MM.1S (cell line): ENCODE data around the gene SNX30.

ENCODE experiments used
- DNase-seq: peaks from one replicate; pipeline ENCODE4 v3.0.0-alpha.2; 2015
- H2AFZ ChIP-seq: fragments of 300-600 bp; sonication (generic); 2 replicates; pipeline ENCODE4 v1.6.0; 2016; ENCODE audit warnings: antibody characterized with exemption, low read length
- H3F3A ChIP-seq: fragments of 300-600 bp; sonication (generic); 2 replicates; pipeline ENCODE4 v1.6.1; 2016; ENCODE audit warnings: mild to moderate bottlenecking, antibody characterized with exemption, low read length, moderate library complexity, mixed read lengths; ENCODE audit not compliant: insufficient read depth
- H3K27ac ChIP-seq: fragments of 300-600 bp; sonication (generic); 2 replicates; pipeline ENCODE4 v1.5.1; 2016; ENCODE audit warnings: mild to moderate bottlenecking, low read length
- H3K27me3 ChIP-seq: fragments of 300-600 bp; sonication (generic); replicated peaks from 2 replicates; pipeline ENCODE4 v1.6.0; 2016; ENCODE audit warnings: low read length; ENCODE audit not compliant: insufficient read depth
- H3K36me3 ChIP-seq: fragments of 300-600 bp; sonication (generic); replicated peaks from 2 replicates; pipeline ENCODE4 v1.6.1; 2016; ENCODE audit warnings: mild to moderate bottlenecking, low read length, mixed read lengths; ENCODE audit not compliant: insufficient read depth
- H3K4me1 ChIP-seq: fragments of 300-600 bp; sonication (generic); 2 replicates; pipeline ENCODE4 v1.6.1; 2016; ENCODE audit warnings: low read length, mixed read lengths
- H3K4me2 ChIP-seq: fragments of 300-600 bp; sonication (generic); 2 replicates; pipeline ENCODE4 v1.6.0; 2016; ENCODE audit warnings: low read depth, low read length
- H3K4me3 ChIP-seq: fragments of 300-600 bp; sonication (generic); 2 replicates; pipeline ENCODE4 v1.5.1; 2016; ENCODE audit warnings: low read length, mixed read lengths
- H3K79me2 ChIP-seq: fragments of 300-600 bp; sonication (generic); 2 replicates; pipeline ENCODE4 v1.6.1; 2016; ENCODE audit warnings: mixed run types, low read length, mixed read lengths
- H3K9ac ChIP-seq: fragments of 300-600 bp; sonication (generic); 2 replicates; pipeline ENCODE4 v1.6.1; 2016; ENCODE audit warnings: low read length, mixed read lengths
- H3K9me2 ChIP-seq: fragments of 300-600 bp; sonication (generic); replicated peaks from 2 replicates; pipeline ENCODE4 v1.6.1; 2016; ENCODE audit warnings: mild to moderate bottlenecking, low read length, mixed read lengths; ENCODE audit not compliant: insufficient read depth
- H3K9me3 ChIP-seq: fragments of 300-600 bp; sonication (generic); replicated peaks from 2 replicates; pipeline ENCODE4 v1.6.1; 2016; ENCODE audit warnings: mild to moderate bottlenecking, low read length, mixed read lengths; ENCODE audit not compliant: insufficient read depth
- H4K20me1 ChIP-seq: fragments of 300-600 bp; sonication (generic); 2 replicates; pipeline ENCODE4 v1.6.1; 2016; ENCODE audit warnings: mild to moderate bottlenecking, low read length, moderate library complexity, mixed read lengths; ENCODE audit not compliant: insufficient read depth
- CTCF ChIP-seq: fragments of 300-600 bp; sonication (generic); IDR thresholded peaks from 2 replicates; pipeline ENCODE4 v1.5.1; 2016; ENCODE audit warnings: antibody characterized with exemption, low read length, mixed read lengths
- EZH2 ChIP-seq: fragments of 300-600 bp; sonication (generic); optimal IDR thresholded peaks from 2 replicates; pipeline ENCODE3; 2017; ENCODE audit warnings: low read depth, mild to moderate bottlenecking, antibody characterized with exemption, low read length, mixed read lengths
- EZH2phosphoT487 ChIP-seq: fragments of 300-600 bp; sonication (generic); IDR thresholded peaks from 2 replicates; pipeline ENCODE4 v1.6.1; 2018; ENCODE audit warnings: antibody characterized with exemption, low read length

Gene SNX30

GRCh38 chr9:112823257-112823656 is 72.7 kb downstream of the SNX30 start:
- TF ChIP-seq EZH2phosphoT487 (no peak), EZH2 (no peak), CTCF (no peak)

DNA sequence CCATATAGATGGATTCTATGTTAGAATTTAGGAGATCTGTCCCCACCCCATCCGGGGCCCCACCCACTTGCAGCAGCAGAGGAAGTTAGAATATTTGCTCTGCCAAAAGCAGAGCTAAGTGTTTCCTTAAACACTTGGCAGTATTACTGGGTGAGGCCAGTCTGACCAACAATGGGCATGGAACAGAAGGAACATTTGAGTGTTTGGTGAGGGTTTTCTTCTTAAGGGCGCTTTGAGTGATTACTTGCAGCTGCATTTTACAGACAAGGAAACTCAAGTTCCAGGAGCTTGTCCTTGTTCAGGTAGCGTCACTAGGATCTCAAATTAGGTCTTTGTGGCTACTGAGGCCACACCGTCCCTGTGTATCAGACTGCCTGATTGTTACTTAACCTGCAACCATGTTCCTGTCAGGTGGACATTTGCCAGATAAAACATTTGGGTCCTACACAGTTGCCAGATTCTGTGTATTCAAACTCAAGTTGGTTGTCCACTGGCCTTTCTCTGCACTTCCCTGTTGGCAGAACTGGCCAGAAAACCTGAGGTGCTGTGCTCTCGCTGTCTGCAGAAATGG is 80.8 kb downstream of the SNX30 start:
- Histone ChIP-seq H4K20me1 (no peaks in the 10 kb centered on the region), H3K79me2 (no peaks in the 10 kb centered on the region), H3K4me2 (no peak overlapping the region), H3K4me3 (no peak overlapping the region), H3K27me3 (no peaks in the 10 kb centered on the region), H2AFZ (no peak overlapping the region), H3K9me2 (no peaks in the 10 kb centered on the region), H3K9ac (no peak overlapping the region), H3K9me3 (no peaks in the 10 kb centered on the region), H3F3A (no peaks in the 10 kb centered on the region), H3K27ac (no peak overlapping the region), H3K36me3 (no peaks in the 10 kb centered on the region), H3K4me1 (no peaks in the 10 kb centered on the region)
- no peak for TF ChIP-seq EZH2phosphoT487
- TF ChIP-seq CTCF: no peak
- TF ChIP-seq EZH2: no peak
- DNase-seq: no peak

More at GRCh38 chr9:112823257-112823656, 72.7 kb downstream of the SNX30 start:
- H4K20me1 ChIP-seq: no peaks in the 10 kb centered on the region
- H3K9me3 ChIP-seq: no peaks in the 10 kb centered on the region
- H3K79me2 ChIP-seq: no peaks in the 10 kb centered on the region
- H2AFZ ChIP-seq: no peak overlapping the region
- H3K4me3 ChIP-seq: no peak overlapping the region
- no peak overlapping the region for H3K27ac ChIP-seq
- H3K9me2 ChIP-seq: no peaks in the 10 kb centered on the region
- no peaks in the 10 kb centered on the region; the same call in 1 of the 2 replicates for H3K4me1 ChIP-seq
- H3F3A ChIP-seq: no peaks in the 10 kb centered on the region
- H3K4me2 ChIP-seq: no peak overlapping the region
- no peaks in the 10 kb centered on the region for H3K36me3 ChIP-seq
- no peaks in the 10 kb centered on the region for H3K27me3 ChIP-seq
- no peak for DNase-seq
- H3K9ac ChIP-seq: no peak overlapping the region

DNA sequence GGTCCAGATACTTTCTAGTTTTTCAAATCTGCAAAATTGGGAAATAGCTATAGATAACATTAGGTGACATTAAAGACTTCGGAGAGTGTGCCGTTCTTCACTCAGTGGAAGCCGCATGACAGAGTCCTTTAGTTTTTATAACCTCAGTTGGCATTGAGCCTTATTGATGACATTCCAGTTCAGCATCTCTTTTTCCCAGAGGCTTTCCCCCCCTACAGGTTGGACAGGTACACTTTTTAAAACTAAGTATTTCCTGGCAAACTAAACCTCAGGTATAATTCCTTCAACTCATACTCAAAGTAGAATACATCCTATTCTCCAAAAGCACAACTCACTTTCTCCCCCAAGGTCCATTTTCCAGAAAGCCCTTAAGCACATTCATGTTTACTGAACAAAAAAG is 81.4 kb downstream of the SNX30 start:
- no peaks in the 10 kb centered on the region for H3K79me2 ChIP-seq
- H3K9me2 ChIP-seq: no peaks in the 10 kb centered on the region
- no peak for TF ChIP-seq CTCF
- TF ChIP-seq EZH2phosphoT487: no peak
- TF ChIP-seq EZH2: no peak
- no peak overlapping the region for H3K4me3 ChIP-seq
- no peak overlapping the region for H3K9ac ChIP-seq
- H4K20me1 ChIP-seq: no peaks in the 10 kb centered on the region
- no peak overlapping the region for H3K4me2 ChIP-seq
- no peaks in the 10 kb centered on the region for H3K36me3 ChIP-seq
- no peak overlapping the region for H2AFZ ChIP-seq
- H3K27ac ChIP-seq: no peak overlapping the region
- no peaks in the 10 kb centered on the region for H3K9me3 ChIP-seq
- no peaks in the 10 kb centered on the region for H3K4me1 ChIP-seq
- DNase-seq: no peak
- no peaks in the 10 kb centered on the region for H3K27me3 ChIP-seq
- no peaks in the 10 kb centered on the region for H3F3A ChIP-seq
